GM21717 (cell line): ENCODE results near the gene ANTKMT.

ENCODE experiments used
- ATAC-seq: cut with Tn5 transposase; IDR thresholded peaks from one replicate; pipeline ENCODE4 v1.9.1; 2021; ENCODE audit warnings: mild to moderate bottlenecking, moderate library complexity; ENCODE audit not compliant: unreplicated experiment

The ANTKMT gene

GRCh38 chr16:695355-696089 lies 25.4 kb upstream of the ANTKMT start:
- ATAC-seq: no peak

GRCh38 chr16:698911-699671 lies 21.9 kb upstream of the ANTKMT start:
- no peak for ATAC-seq

- ATAC-seq: no peak
Measured at GRCh38 chr16:700684-701584, 20.0 kb upstream of the ANTKMT start.

- no peak for ATAC-seq
Measured at GRCh38 chr16:702341-702740, 18.6 kb upstream of the ANTKMT start.

- no peak for ATAC-seq
Measured at GRCh38 chr16:703406-703805, 17.5 kb upstream of the ANTKMT start.

- ATAC-seq: no peak
Measured at GRCh38 chr16:704047-704446, 16.9 kb upstream of the ANTKMT start.

- no peak for ATAC-seq
Measured at GRCh38 chr16:704552-705380, 16.2 kb upstream of the ANTKMT start.

GRCh38 chr16:705431-706188 lies 15.3 kb upstream of the ANTKMT start, which contains the start of gene FBXL16:
FBXL16 (minus strand) TSS chr16:705801; CDS start chr16:697405, 8,396 bp downstream.
- ATAC-seq: no peak

- ATAC-seq: no peak
Measured at GRCh38 chr16:706189-707061, 14.5 kb upstream of the ANTKMT start.

GRCh38 chr16:707062-707538 lies 13.8 kb upstream of the ANTKMT start:
- no peak for ATAC-seq

- no peak for ATAC-seq
Measured at GRCh38 chr16:708019-708418, 12.9 kb upstream of the ANTKMT start.

GRCh38 chr16:708959-709358 lies 12.0 kb upstream of the ANTKMT start:
- ATAC-seq: no peak

GRCh38 chr16:709566-710499 lies 11.1 kb upstream of the ANTKMT start:
- no peak for ATAC-seq

- no peak for ATAC-seq
Measured at GRCh38 chr16:710500-711075, 10.4 kb upstream of the ANTKMT start.

- no peak for ATAC-seq
Measured at GRCh38 chr16:711084-711483, 9.9 kb upstream of the ANTKMT start.

- no peak for ATAC-seq
Measured at GRCh38 chr16:711548-712320, 9.2 kb upstream of the ANTKMT start.
